B cell (primary cell): Measurements from ENCODE around the gene HDHD3. TPM values are rescaled to one million over a fixed set of nuclear protein-coding genes. Genes with fewer than 3 reads are reported as not detected.

Source experiments
- ATAC-seq: fragments of 200-7000 bp; cut with Tn5 transposase; one replicate; pipeline ENCODE4 v1.10.0; 2021; ENCODE audit warnings: low read depth, mild to moderate bottlenecking, moderate number of reproducible peaks, moderate library complexity
- CTCF ChIA-PET: fragments of 350-600 bp; sonication (Branson Sonifier 250); formaldehyde crosslinking; loops from one replicate; lab custom pipeline; 2021; ENCODE audit warnings: antibody characterized with exemption, inconsistent platforms; lab: Charles Lee
- POLR2A ChIA-PET: fragments of 350-600 bp; sonication (Branson Sonifier 250); formaldehyde crosslinking; loops from one replicate; lab custom pipeline; 2021; ENCODE audit warnings: antibody characterized with exemption; lab: Charles Lee
- DNase-seq: peaks from one replicate; pipeline ENCODE4 v3.0.0; 2013
- H2AFZ ChIP-seq: 2 replicates; pipeline ENCODE4 v1.6.1; 2012; ENCODE audit warnings: mild to moderate bottlenecking, low read depth, low read length; ENCODE audit not compliant: insufficient read depth, poor library complexity, severe bottlenecking
- H3K27ac ChIP-seq, 2 donors: 1 replicate in 1 of 2; 2 replicates in 1 of 2; pipeline ENCODE4 v1.5.1; 2012 to 2013; ENCODE audit warnings: low read length in 2 of 2, mild to moderate bottlenecking in 2 of 2, moderate library complexity in 1 of 2
- H3K27me3 ChIP-seq, 4 experiments: fragments of 200-600 bp in 1 of 4; sonication (generic) in 1 of 4; replicated peaks in 1 of 4; 1 replicate in 2 of 4; 2 replicates in 2 of 4; pipeline versions ENCODE4 v1.6.1 to v1.7.0; 2013 to 2016; ENCODE audit warnings: low read length in 3 of 4, mild to moderate bottlenecking in 2 of 4, mixed read lengths in 1 of 4, moderate library complexity in 1 of 4; ENCODE audit not compliant: insufficient read depth in 4 of 4, control insufficient read depth in 3 of 4; ENCODE audit errors: control extremely low read depth in 1 of 4
- H3K36me3 ChIP-seq, 2 experiments: replicated peaks in 1 of 2; 1 replicate in 1 of 2; 2 replicates in 1 of 2; pipeline versions ENCODE4 v1.6.1 to v1.7.1; 2013; ENCODE audit warnings: low read length in 1 of 2; ENCODE audit not compliant: insufficient read depth in 2 of 2, control insufficient read depth in 1 of 2; ENCODE audit errors: control extremely low read depth in 1 of 2, extremely low read depth in 1 of 2
- H3K4me1 ChIP-seq, 2 donors: fragments of 200-600 bp in 1 of 2; sonication (generic) in 1 of 2; 1 replicate in 1 of 2; 2 replicates in 1 of 2; pipeline versions ENCODE4 v1.5.1 to v1.6.1; 2013 to 2017; ENCODE audit warnings: low read length in 2 of 2; ENCODE audit not compliant: control insufficient read depth in 2 of 2, insufficient read depth in 2 of 2
- H3K4me2 ChIP-seq: replicated peaks from 2 replicates; pipeline ENCODE3; 2012; ENCODE audit warnings: mild to moderate bottlenecking, low read depth, low read length; ENCODE audit not compliant: poor library complexity, severe bottlenecking
- H3K4me3 ChIP-seq, 5 experiments: fragments of 200-600 bp in 1 of 5; sonication (generic) in 1 of 5; 1 replicate in 3 of 5; 2 replicates in 2 of 5; pipeline versions ENCODE4 v1.5.1 to v1.7.0; 2011 to 2016; ENCODE audit warnings: low read length in 4 of 5, mild to moderate bottlenecking in 4 of 5, low read depth in 2 of 5, control low read depth in 1 of 5, moderate library complexity in 1 of 5; ENCODE audit not compliant: insufficient read depth in 1 of 5; ENCODE audit errors: control extremely low read depth in 1 of 5, extremely low read depth in 1 of 5
- H3K79me2 ChIP-seq: fragments of 200-600 bp; sonication (generic); one replicate; pipeline ENCODE4 v1.6.0; 2016; ENCODE audit warnings: low read length; ENCODE audit not compliant: control insufficient read depth, insufficient read depth
- H3K9ac ChIP-seq: fragments of 200-600 bp; sonication (generic); 2 replicates; pipeline ENCODE4 v1.6.1; 2017; ENCODE audit warnings: mild to moderate bottlenecking, low read length, moderate library complexity
- H3K9me3 ChIP-seq, 3 donors: one replicate each; pipeline versions ENCODE4 v1.6.1 to v1.7.1; 2013; ENCODE audit warnings: low read length in 2 of 3; ENCODE audit not compliant: control insufficient read depth in 2 of 3, insufficient read depth in 1 of 3; ENCODE audit errors: control extremely low read depth in 1 of 3
- H4K20me1 ChIP-seq: 2 replicates; pipeline ENCODE4 v1.6.0; 2012; ENCODE audit warnings: mild to moderate bottlenecking, low read length; ENCODE audit not compliant: insufficient read depth, control insufficient read depth, poor library complexity, severe bottlenecking
- H3K27ac Mint-ChIP-seq: one replicate; pipeline ENCODE4 v1.8.0; 2021; ENCODE audit warnings: mixed read lengths
- H3K27me3 Mint-ChIP-seq: one replicate; pipeline ENCODE4 v1.8.0; 2021; ENCODE audit warnings: mixed read lengths
- H3K4me1 Mint-ChIP-seq: one replicate; pipeline ENCODE4 v1.8.0; 2021; ENCODE audit warnings: mixed read lengths
- H3K4me3 Mint-ChIP-seq: one replicate; pipeline ENCODE4 v1.8.0; 2021; ENCODE audit warnings: mixed read lengths
- H3K9me3 Mint-ChIP-seq: one replicate; pipeline ENCODE4 v1.8.0; 2022; ENCODE audit warnings: mixed read lengths; ENCODE audit not compliant: insufficient read depth
- EZH2 ChIP-seq: IDR thresholded peaks from 2 replicates; pipeline ENCODE4 v1.6.1; 2012; ENCODE audit warnings: borderline replicate concordance, low read depth, mild to moderate bottlenecking, moderate library complexity, low read length; ENCODE audit not compliant: insufficient read depth, poor library complexity, severe bottlenecking
- WGBS: methylation state at CpG from one replicate; pipeline ENCODE4 v1.1.5; 2013; ENCODE audit warnings: missing lambda C conversion rate; ENCODE audit not compliant: insufficient coverage; 5-methylcytosine and 5-hydroxymethylcytosine counted together
- intact Hi-C: fragments of 100-400 bp; cut with micrococcal nuclease; formaldehyde crosslinking; loops from one replicate; pipeline ENCODE4 v1.10.0; 2022
- polyA plus RNA-seq: library from polyadenylated mRNA; depleted of rRNA; stranded (reverse); fragments of >200 nt; gene quantifications from 2 replicates; pipeline ENCODE4 v1.2.3, GENCODE V29; 2012
- total RNA-seq, 2 donors: library from RNA; stranded (reverse); fragments of 120-200 nt in 1 of 2; gene quantifications; 1 replicate in 1 of 2; 2 replicates in 1 of 2; pipeline versions ENCODE4 v1.2.3 to v1.2.4, GENCODE V29; 2013 to 2022
- TF ChIP-seq, protein P1 (sequence below): fragments of 200-600 bp; IDR thresholded peaks from one replicate; pipeline ENCODE4 v1.8.0; 2022; ENCODE audit warnings: antibody characterized with exemption, mild to moderate bottlenecking

HDHD3 gene
- total and polyA plus RNA-seq, 2 donors (not counting 1 experiment from before 2014, with no cell fraction given): 26.2 to 36.3 TPM

DNA sequence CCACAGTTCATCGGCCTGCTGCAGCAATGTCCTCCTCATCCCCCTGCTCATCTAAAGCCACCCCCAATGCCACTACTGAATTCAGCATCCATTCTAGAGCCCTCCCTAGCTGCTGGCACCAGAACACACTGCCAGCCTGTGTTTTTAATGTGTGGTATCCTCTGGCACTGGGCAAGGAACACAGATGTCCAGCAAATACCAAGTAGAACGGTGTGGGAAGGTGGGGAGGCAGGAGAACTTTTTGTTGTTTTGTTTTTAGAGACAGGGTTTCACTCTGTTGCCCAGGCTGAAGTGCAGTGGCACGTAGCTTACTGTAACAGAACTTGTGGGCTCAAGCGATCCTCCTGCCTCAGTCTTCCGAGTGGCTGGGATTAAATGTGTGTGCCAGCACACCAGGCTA lies 4.7 kb downstream of the HDHD3 start:
- intact Hi-C loops: no loop called here
- POLR2A ChIA-PET: interaction anchor here (0.7 kb wide), 1 partner anchor 38 kb away, joined by 3 read pairs; no protein-coding TSS in a partner anchor
- no peak overlapping the region for H3K9ac ChIP-seq
- TF ChIP-seq, protein P1, sequence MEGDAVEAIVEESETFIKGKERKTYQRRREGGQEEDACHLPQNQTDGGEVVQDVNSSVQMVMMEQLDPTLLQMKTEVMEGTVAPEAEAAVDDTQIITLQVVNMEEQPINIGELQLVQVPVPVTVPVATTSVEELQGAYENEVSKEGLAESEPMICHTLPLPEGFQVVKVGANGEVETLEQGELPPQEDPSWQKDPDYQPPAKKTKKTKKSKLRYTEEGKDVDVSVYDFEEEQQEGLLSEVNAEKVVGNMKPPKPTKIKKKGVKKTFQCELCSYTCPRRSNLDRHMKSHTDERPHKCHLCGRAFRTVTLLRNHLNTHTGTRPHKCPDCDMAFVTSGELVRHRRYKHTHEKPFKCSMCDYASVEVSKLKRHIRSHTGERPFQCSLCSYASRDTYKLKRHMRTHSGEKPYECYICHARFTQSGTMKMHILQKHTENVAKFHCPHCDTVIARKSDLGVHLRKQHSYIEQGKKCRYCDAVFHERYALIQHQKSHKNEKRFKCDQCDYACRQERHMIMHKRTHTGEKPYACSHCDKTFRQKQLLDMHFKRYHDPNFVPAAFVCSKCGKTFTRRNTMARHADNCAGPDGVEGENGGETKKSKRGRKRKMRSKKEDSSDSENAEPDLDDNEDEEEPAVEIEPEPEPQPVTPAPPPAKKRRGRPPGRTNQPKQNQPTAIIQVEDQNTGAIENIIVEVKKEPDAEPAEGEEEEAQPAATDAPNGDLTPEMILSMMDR: no peak
- no peak for TF ChIP-seq EZH2
- H3K4me3 Mint-ChIP-seq: no peak overlapping the region
- no peaks in the 10 kb centered on the region for H3K9me3 Mint-ChIP-seq
- no peak overlapping the region for H3K27ac ChIP-seq
- ATAC-seq (no peak), DNase-seq (no peak)
- H3K27ac Mint-ChIP-seq: no peak overlapping the region
- H4K20me1 ChIP-seq: no peaks in the 10 kb centered on the region
- H3K27me3 ChIP-seq: no peaks in the 10 kb centered on the region
- H3K79me2 ChIP-seq: peaks cover 5% of the 10 kb centered on the region
- WGBS: 93% methylated on average over 4 of the region's 5 CpGs
- H3K27me3 Mint-ChIP-seq: no peaks in the 10 kb centered on the region
- no peak overlapping the region for H3K4me3 ChIP-seq
- H3K36me3 ChIP-seq: peaks cover 0 to 25% of the 10 kb centered on the region in 2 experiments
- peaks cover 15% of the 10 kb centered on the region for H3K4me1 Mint-ChIP-seq
- no peaks in the 10 kb centered on the region for H3K9me3 ChIP-seq
- no peak overlapping the region for H2AFZ ChIP-seq
- no peak overlapping the region for H3K4me2 ChIP-seq
- CTCF ChIA-PET: no interaction called here
- H3K4me1 ChIP-seq: peaks cover 4 to 9% of the 10 kb centered on the region in 2 donors

DNA sequence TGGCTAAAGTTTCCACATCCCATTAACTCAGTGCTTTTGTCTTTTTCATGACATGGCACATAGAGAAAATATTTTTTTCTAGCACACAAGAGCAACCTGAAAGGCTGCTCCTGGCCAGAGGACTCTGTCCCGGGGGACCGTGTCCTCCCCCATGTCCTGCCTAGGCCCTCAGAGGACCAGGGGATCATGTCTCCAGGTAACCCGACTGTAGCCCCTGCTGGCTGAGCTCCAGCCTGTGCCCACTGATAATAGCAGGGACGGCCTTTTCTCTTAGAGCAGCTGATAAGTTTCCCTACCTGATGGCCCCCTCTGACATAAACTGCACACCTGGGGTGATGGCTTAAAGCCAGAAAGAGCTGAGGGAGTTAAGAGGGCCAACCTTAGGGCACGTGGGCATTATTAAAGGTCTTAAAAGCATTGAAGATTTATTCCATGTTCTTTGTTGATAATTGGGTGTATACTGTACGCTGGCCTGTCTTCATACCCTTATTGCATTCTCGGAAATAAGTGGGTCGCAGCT lies 5.9 kb downstream of the HDHD3 start:
- H4K20me1 ChIP-seq: no peaks in the 10 kb centered on the region
- no peaks in the 10 kb centered on the region for H3K27me3 ChIP-seq
- intact Hi-C loops: no loop called here
- POLR2A ChIA-PET: no interaction called here
- peaks cover 4 to 5% of the 10 kb centered on the region in 2 donors for H3K4me1 ChIP-seq
- DNase-seq (no peak), ATAC-seq (no peak)
- H3K4me2 ChIP-seq: no peak overlapping the region
- Mint-ChIP-seq H3K27ac (no peak overlapping the region), H3K4me1 (peaks cover 14% of the 10 kb centered on the region), H3K4me3 (no peak overlapping the region), H3K27me3 (no peaks in the 10 kb centered on the region), H3K9me3 (no peaks in the 10 kb centered on the region)
- H3K9me3 ChIP-seq: no peaks in the 10 kb centered on the region
- CTCF ChIA-PET: interaction anchor here (1.2 kb wide), 1 partner anchor 28 kb away, joined by 3 read pairs; no protein-coding TSS in a partner anchor
- no peak overlapping the region for H3K27ac ChIP-seq
- H3K79me2 ChIP-seq: peaks cover 4% of the 10 kb centered on the region
- no peak overlapping the region for H3K9ac ChIP-seq
- no peak overlapping the region for H3K4me3 ChIP-seq
- no peak for TF ChIP-seq EZH2
- TF ChIP-seq, protein P1: no peak
- peaks cover 0 to 25% of the 10 kb centered on the region in 2 experiments for H3K36me3 ChIP-seq
- no peak overlapping the region for H2AFZ ChIP-seq
- 92% methylated on average over 7 of the region's 8 CpGs for whole genome bisulfite sequencing
